Stimulated activated naive B cell treated with anti-CD40 and anti-IgM and Interleukin-4, amounts not matched to agents 10 μg/mL and 1 μg/mL and 100 μg/mL, for 72 hours (primary cell): ENCODE data around the gene LBR.

ENCODE experiments used
- ATAC-seq, 2 donors: fragments of 150-1000 bp; cut with Tn5 transposase; replicated peaks; 2 replicates each; pipeline ENCODE4 v1.10.0; 2021; ENCODE audit warnings: moderate library complexity in 1 of 2
- DNase-seq: peaks from one replicate; pipeline ENCODE4 v3.0.0; 2021
- H3K27ac Mint-ChIP-seq: one replicate; pipeline ENCODE4 v1.8.0; 2022; ENCODE audit warnings: mild to moderate bottlenecking, mixed read lengths
- H3K27me3 Mint-ChIP-seq, 2 donors: one replicate each; pipeline ENCODE4 v1.8.0; 2022; ENCODE audit warnings: mixed read lengths in 2 of 2
- H3K36me3 Mint-ChIP-seq, 2 donors: one replicate each; pipeline ENCODE4 v1.8.0; 2022; ENCODE audit warnings: mixed read lengths in 2 of 2, mild to moderate bottlenecking in 1 of 2
- H3K4me1 Mint-ChIP-seq, 2 donors: one replicate each; pipeline ENCODE4 v1.8.0; 2022; ENCODE audit warnings: mixed read lengths in 2 of 2, mild to moderate bottlenecking in 1 of 2
- H3K4me3 Mint-ChIP-seq, 2 donors: one replicate each; pipeline ENCODE4 v1.8.0; 2022; ENCODE audit warnings: mild to moderate bottlenecking in 2 of 2, mixed read lengths in 2 of 2, moderate library complexity in 1 of 2
- H3K9me3 Mint-ChIP-seq, 2 donors: one replicate each; pipeline ENCODE4 v1.8.0; 2022; ENCODE audit warnings: mixed read lengths in 2 of 2, mild to moderate bottlenecking in 1 of 2

LBR gene

DNA sequence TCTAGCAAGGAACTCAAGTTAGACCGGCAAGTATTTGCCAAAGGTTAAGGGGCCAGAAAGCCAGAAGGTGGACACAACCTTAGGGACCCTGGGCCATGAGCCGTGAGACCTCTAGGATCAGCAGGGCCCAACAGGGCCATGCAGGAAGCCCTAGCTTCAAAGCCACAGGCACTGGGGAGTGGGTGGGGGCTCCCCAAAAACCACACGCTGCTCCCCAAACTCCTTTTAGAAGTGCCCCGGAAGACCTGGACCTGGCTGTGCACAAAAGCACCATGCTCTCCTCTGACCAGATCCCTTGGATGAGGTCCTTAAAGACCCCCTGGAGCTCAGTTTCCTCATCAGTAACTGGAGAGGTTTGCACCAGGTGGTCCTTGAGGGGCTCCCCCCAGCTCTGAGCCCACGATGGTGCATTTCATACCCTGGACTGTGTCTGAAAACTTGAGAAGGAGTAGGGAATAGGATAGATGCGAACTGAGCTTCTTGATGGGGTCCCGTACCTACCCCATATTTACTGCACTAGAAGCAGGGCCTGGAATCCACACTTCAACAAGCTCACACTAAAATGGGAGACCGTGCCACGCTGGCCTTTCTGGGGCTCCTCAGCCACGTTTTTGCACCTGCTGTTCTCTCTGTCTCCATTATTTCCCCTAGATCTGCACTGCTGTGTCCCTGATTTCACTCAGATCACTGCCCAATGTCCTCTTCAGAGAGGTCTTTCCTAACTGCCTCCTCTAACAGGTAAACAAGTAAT is 40.6 kb upstream of the LBR start:
- ATAC-seq (no peak), DNase-seq (no peak)
- Mint-ChIP-seq H3K27me3 (no peaks in the 10 kb centered on the region), H3K9me3 (no peaks in the 10 kb centered on the region), H3K36me3 (no peaks in the 10 kb centered on the region), H3K4me1 (peaks cover 13 to 44% of the 10 kb centered on the region in 2 donors), H3K4me3 (peak overlapping the region; percentile 93 to 95), H3K27ac (peak overlapping the region; percentile 99)

DNA sequence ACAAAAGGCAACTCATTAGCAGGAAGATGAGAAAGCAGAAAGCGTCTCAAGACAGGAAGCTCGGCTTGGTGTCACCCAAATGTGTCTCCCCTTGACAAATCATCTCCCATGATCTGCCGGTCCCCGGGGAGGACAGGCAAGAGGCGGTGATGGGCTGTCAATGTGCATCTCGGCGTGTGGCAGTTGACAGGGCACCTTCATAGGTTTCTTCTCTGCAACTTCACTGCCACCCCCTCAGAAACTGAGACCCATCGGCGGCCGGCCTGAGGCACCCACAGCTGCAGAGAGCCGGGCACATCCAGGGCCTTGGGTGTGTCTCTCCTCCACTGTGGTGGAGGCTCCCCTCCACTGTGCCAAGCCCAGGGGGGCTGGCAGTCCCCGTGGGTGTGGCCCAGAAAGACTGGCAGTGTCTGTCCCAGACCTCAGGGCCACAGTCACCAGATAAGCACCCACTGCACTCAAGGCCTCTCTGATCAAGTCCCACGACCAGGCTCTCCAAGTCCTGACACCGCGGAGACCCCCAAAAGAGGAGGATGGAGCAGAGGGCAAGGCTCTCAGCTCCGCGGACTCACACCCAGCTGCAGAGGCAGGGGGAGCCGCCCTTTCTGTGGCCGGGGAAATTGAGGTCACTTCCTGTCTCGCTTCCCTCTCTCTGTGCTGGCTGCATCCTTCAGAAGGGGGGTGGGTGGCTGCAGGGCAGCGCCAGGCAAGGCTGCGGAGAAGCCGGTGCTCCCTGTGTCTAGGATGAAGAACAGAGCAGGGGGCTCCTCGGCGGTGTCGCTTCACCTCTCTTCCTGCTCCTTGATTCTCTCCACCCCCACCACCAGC is 39.6 kb upstream of the LBR start:
- DNase-seq (peak; percentile 90), ATAC-seq (peak; percentile 93)
- peaks cover 19 to 50% of the 10 kb centered on the region in 2 donors for H3K4me1 Mint-ChIP-seq
- H3K27ac Mint-ChIP-seq: peak overlapping the region; percentile 99
- H3K4me3 Mint-ChIP-seq: peak overlapping the region; percentile 93 to 95
- no peaks in the 10 kb centered on the region for H3K36me3 Mint-ChIP-seq
- H3K27me3 Mint-ChIP-seq: no peaks in the 10 kb centered on the region
- H3K9me3 Mint-ChIP-seq: no peaks in the 10 kb centered on the region

- no peaks in the 10 kb centered on the region for H3K27me3 Mint-ChIP-seq
- H3K4me1 Mint-ChIP-seq: peaks cover 19 to 50% of the 10 kb centered on the region in 2 donors
- H3K9me3 Mint-ChIP-seq: no peaks in the 10 kb centered on the region
- no peaks in the 10 kb centered on the region for H3K36me3 Mint-ChIP-seq
- no peak for DNase-seq
- peak overlapping the region; percentile 93 to 95 for H3K4me3 Mint-ChIP-seq
- no peak for ATAC-seq
- H3K27ac Mint-ChIP-seq: peak overlapping the region; percentile 99
These were observed 39.0 kb upstream of the LBR start for GRCh38 chr1:225466848-225467192.

GRCh38 chr1:225465793-225466517 is 38.1 kb upstream of the LBR start:
- ATAC-seq (no peak), DNase-seq (no peak)
- Mint-ChIP-seq H3K27me3 (no peaks in the 10 kb centered on the region), H3K4me3 (peak overlapping the region; percentile 37 to 69), H3K27ac (peak overlapping the region; percentile 99), H3K9me3 (no peaks in the 10 kb centered on the region), H3K4me1 (peaks cover 19 to 51% of the 10 kb centered on the region in 2 donors), H3K36me3 (no peaks in the 10 kb centered on the region)

GRCh38 chr1:225464851-225465792 is 37.3 kb upstream of the LBR start:
- Mint-ChIP-seq H3K27ac (peak overlapping the region; percentile 99), H3K27me3 (no peaks in the 10 kb centered on the region), H3K4me1 (peaks cover 21 to 56% of the 10 kb centered on the region in 2 donors), H3K9me3 (no peaks in the 10 kb centered on the region), H3K4me3 (peak overlapping the region; percentile 25 to 35), H3K36me3 (no peaks in the 10 kb centered on the region)
- DNase-seq (no peak), ATAC-seq (no peak)

DNA sequence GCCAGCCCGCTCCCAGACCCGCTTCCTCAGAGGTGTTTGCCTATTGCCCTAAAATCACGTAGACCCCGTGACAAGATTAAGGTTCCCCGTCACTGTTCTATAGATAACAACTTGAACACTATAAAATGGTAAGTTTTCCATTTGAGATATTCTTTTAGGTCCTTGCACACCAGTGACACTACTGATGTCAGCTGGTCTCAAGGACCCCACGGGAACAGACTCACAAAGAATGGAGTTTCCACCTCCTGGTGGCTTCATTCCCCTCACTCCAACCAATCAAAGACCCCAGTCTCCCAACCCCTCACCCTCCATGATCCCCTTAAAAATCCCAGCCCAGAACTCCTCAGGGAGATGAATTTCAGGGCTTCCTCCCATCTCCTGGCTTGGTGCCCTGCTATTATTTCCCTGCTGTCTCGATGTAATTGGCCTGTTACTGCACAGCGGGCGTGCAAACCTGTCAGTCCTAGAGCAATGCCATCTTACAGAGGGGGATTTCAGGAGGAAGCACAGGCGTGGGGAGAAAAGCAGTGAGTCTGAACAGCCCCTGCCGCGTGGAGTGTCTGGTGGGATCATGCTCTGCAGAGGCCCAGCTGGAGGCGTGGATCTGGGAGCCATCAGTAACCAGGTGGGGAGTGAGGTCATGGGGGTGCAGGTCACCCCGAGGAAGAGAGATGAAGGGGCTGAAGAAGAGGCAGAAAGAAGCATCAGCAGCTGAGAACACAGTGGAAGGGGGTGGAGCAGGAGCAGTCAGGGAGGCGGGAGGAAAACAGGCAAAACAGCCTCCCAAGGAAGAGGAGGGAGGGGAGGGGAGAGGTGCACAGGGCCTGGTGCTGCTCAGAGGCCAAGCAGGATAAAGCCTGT is 35.1 kb upstream of the LBR start:
- ATAC-seq (no peak), DNase-seq (no peak)
- Mint-ChIP-seq H3K4me1 (peaks cover 16 to 50% of the 10 kb centered on the region in 2 donors), H3K36me3 (no peaks in the 10 kb centered on the region), H3K9me3 (no peaks in the 10 kb centered on the region), H3K4me3 (no peak overlapping the region), H3K27me3 (no peaks in the 10 kb centered on the region), H3K27ac (peak overlapping the region; percentile 53)

DNA sequence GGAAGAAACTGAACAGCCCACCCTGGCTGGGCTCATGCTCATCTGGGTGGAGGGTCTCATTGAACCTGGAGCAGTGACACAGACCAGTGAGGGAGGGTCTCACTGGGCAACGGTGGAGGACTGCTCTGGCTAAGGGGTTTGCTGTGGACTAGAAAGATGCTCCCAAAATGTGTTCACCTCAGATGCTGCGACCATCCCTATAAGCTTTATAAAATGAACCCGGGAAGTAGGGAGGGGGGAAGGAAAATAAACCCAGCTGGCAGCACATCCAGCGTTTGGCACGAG is 34.5 kb upstream of the LBR start:
- H3K27ac Mint-ChIP-seq: no peak overlapping the region

DNA sequence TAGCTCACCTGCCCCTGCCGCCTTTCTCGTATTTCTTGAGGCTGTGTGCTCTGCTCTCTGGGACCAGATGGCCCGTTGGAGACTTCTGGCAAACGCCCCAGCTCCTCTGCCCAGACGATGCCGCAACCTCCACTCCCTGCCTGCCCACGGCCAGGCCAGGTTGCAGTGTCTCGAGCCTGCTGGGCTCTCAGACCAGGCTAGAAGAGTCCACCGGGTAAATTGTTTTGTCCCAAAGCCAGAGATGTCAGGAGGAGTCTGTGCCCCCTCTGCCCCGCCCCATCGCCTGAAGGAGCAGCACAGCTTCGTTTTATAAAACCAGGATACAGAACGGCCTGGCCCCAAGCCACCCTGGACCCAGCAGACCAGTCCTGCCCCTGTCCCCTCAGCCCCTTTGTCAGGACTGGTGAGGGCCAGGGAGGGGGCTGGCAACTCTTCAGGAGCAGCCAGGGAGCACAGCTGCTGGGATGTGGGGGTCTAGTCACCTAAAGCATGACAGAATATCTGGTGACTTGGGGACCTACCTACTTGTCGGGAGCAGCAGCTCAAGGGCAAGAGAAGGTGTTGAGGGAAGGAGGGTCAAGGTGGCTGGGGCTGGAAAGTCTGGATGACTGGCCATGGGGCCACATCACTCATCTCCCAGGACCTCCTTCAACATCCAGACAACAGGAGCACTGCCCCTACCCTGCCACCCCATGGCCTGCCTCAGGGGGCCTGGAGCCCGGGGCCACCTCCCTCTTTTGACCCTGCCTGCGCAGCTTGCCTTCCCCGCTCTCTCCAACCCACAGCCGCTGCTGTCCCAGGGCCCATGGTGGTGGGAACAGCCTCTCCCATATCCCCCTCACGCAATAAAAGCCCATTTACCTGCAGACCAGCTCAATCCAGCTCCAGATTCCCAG is 33.9 kb upstream of the LBR start:
- Mint-ChIP-seq H3K4me1 (peaks cover 15 to 39% of the 10 kb centered on the region in 2 donors), H3K9me3 (no peaks in the 10 kb centered on the region), H3K36me3 (no peaks in the 10 kb centered on the region), H3K27ac (no peak overlapping the region), H3K27me3 (no peaks in the 10 kb centered on the region), H3K4me3 (no peak overlapping the region)
- DNase-seq (no peak), ATAC-seq (no peak)

More for the DNA sequence above, 34.5 kb upstream of the LBR start:
- no peak overlapping the region for H3K4me3 Mint-ChIP-seq
- ATAC-seq: no peak
- H3K27me3 Mint-ChIP-seq: no peaks in the 10 kb centered on the region
- no peak for DNase-seq
- H3K4me1 Mint-ChIP-seq: peaks cover 16 to 44% of the 10 kb centered on the region in 2 donors
- H3K9me3 Mint-ChIP-seq: no peaks in the 10 kb centered on the region
- H3K36me3 Mint-ChIP-seq: no peaks in the 10 kb centered on the region

DNA sequence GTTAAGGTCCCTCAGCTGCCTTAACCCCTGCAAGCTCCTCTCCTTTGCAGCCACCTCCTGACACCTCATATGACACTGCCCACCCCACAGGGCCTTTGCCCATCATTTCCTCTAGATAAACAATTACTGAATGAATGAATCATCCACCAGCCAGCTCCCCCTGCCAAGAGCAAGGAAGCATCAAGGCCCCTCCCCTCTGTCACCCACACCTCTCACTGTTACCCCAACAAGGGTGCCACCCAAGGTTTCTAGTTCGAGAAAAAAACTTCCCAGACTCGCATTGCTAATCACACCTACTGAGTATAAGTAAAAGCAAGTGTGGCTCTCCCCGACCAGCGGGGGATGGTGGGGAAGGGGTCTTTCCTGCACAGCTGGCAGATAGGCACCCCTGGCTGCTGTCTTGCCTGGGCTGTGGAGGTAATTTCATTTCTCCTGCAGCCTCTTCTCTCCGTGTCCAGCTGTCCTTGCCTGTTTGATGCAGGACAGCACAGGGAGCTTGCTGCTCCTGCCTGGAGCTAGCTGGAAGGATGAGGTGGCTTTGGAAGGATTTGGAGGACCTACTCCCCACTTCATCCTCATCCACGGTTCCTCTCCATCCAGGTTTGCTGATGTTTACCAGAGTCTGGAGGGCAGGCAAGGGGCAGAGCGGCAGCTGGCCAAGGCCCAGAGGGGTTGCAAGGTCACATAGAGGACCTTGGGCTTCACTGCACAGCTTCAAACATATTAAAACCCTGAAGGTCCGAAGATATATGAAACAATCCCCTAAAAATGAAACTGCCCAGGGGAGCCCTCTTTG is 33.1 kb upstream of the LBR start:
- DNase-seq (no peak), ATAC-seq (peak; percentile 41 to 52)
- Mint-ChIP-seq H3K36me3 (no peaks in the 10 kb centered on the region), H3K27ac (no peak overlapping the region), H3K4me3 (no peak overlapping the region), H3K27me3 (no peaks in the 10 kb centered on the region), H3K4me1 (peaks cover 14 to 32% of the 10 kb centered on the region in 2 donors), H3K9me3 (no peaks in the 10 kb centered on the region)

DNA sequence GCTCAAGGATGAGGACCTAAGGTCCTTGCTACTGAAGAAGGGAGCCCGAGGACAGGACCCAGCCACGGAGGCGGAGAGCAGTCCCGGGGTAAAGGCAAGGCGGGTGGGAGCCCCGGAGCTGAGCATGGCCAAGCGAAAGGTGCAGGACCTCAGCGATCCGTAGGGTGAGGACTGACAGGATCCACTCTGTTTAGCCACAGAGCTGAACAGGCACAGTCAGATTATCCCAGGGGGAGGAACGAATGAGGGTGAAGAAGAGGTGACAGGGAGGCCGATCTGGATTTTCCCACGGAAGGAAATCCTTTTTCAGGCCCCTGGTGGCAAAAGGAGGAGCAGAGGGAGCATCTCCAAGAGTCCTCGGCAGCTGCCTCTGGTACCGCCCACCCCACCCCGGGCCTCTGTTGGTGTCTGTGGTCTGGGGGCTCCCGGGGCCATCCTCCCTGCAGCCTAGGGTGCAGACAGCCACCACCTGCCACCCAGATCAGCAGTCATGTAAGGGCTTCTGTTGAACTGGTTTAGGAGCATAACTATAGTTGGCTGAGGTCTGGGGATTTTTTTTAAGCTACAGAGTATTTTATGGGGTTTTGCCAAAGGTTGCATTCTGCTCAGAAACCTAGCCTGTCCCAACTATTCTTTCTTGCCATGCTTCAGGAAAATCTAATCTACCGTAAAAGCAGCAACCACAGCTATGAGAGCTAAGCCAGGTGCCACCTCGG is 32.3 kb upstream of the LBR start:
- no peaks in the 10 kb centered on the region for H3K27me3 Mint-ChIP-seq
- peaks cover 10 to 25% of the 10 kb centered on the region in 2 donors for H3K4me1 Mint-ChIP-seq
- DNase-seq: no peak
- no peak overlapping the region for H3K4me3 Mint-ChIP-seq
- no peaks in the 10 kb centered on the region for H3K9me3 Mint-ChIP-seq
- peak overlapping the region; percentile 82 for H3K27ac Mint-ChIP-seq
- no peaks in the 10 kb centered on the region for H3K36me3 Mint-ChIP-seq
- ATAC-seq: peak in 1 of 2 donors; percentile 23

GRCh38 chr1:225458222-225458631 is 30.4 kb upstream of the LBR start:
- Mint-ChIP-seq H3K27ac (no peak overlapping the region), H3K27me3 (no peaks in the 10 kb centered on the region), H3K9me3 (no peaks in the 10 kb centered on the region), H3K4me1 (peaks cover 12 to 28% of the 10 kb centered on the region in 2 donors), H3K36me3 (no peaks in the 10 kb centered on the region), H3K4me3 (no peak overlapping the region)
- DNase-seq (no peak), ATAC-seq (no peak)
